Vagina (tissue), 2 donors: ENCODE measurements around the gene RBBP8NL. TPM values are rescaled to one million over a fixed set of nuclear protein-coding genes. Genes with fewer than 3 reads are reported as not detected.

ENCODE experiments used
- DNase-seq, 2 donors: peaks; one replicate each; pipeline ENCODE4 v3.0.0-alpha.2; 2017; ENCODE audit errors: extremely low spot score in 2 of 2
- H3K27ac ChIP-seq: fragments of 200-600 bp; sonication (generic); one replicate; pipeline ENCODE4 v1.5.1; 2019
- H3K27me3 ChIP-seq: fragments of 200-600 bp; sonication (generic); one replicate; pipeline ENCODE4 v1.5.1; 2019
- H3K36me3 ChIP-seq, 2 donors: fragments of 200-600 bp; sonication (generic); one replicate each; pipeline ENCODE4 v1.5.1; 2017 to 2019
- H3K4me1 ChIP-seq: fragments of 200-600 bp; sonication (generic); one replicate; pipeline ENCODE4 v1.5.1; 2019
- H3K4me3 ChIP-seq, 2 donors: fragments of 200-600 bp; sonication (generic); 1 replicate in 1 of 2; 2 replicates in 1 of 2; pipeline ENCODE4 v1.5.1; 2016 to 2019
- H3K9me3 ChIP-seq: fragments of 200-600 bp; sonication (generic); one replicate; pipeline ENCODE4 v1.5.1; 2019
- CTCF ChIP-seq, 3 experiments: fragments of 450-650 bp in 2 of 3; fragments of 200-600 bp in 1 of 3; sonication (generic) in 1 of 3; IDR thresholded peaks; one replicate each; pipeline ENCODE4 v1.5.1; 2017 to 2019; ENCODE audit warnings: antibody characterized with exemption in 3 of 3, mild to moderate bottlenecking in 2 of 3, moderate library complexity in 2 of 3
- POLR2A ChIP-seq, 2 donors: fragments of 450-650 bp; IDR thresholded peaks; one replicate each; pipeline ENCODE4 v1.6.1; 2017; ENCODE audit warnings: antibody characterized with exemption in 2 of 2, mild to moderate bottlenecking in 2 of 2, moderate library complexity in 2 of 2
- POLR2AphosphoS5 ChIP-seq, 2 donors: sonication (generic); formaldehyde crosslinking; IDR thresholded peaks; one replicate each; pipeline ENCODE4 v1.9.0; 2017; ENCODE audit warnings: antibody characterized with exemption in 2 of 2, mild to moderate bottlenecking in 2 of 2, low read depth in 1 of 2; ENCODE audit not compliant: insufficient read depth in 1 of 2
- intact Hi-C: fragments of 100-400 bp; cut with DNase I; formaldehyde crosslinking; loops from one replicate; pipeline ENCODE4 v1.15.1; 2023
- total RNA-seq: library from RNA; depleted of rRNA; stranded (reverse); fragments of >200 nt; gene quantifications from one replicate; pipeline ENCODE4 v1.2.3, GENCODE V29; 2016

Gene RBBP8NL
- total RNA-seq, 1 donor from 2014 or later = 1.7 TPM

GRCh38 chr20:62409086-62409853, 18.1 kb downstream of the RBBP8NL start:
- peaks cover 40% of the 10 kb centered on the region for H3K4me1 ChIP-seq
- no peak overlapping the region for H3K4me3 ChIP-seq
- H3K27ac ChIP-seq = no peak overlapping the region
- TF ChIP-seq CTCF (IDR thresholded peaks at IDR 0.05) = no peak
- no peak for TF ChIP-seq POLR2AphosphoS5 (IDR thresholded peaks at IDR 0.05; ENCODE audit: insufficient read depth in 1 of 2, low read depth in 1 of 2)
- TF ChIP-seq POLR2A (IDR thresholded peaks at IDR 0.05) = no peak
- no peaks in the 10 kb centered on the region for H3K27me3 ChIP-seq
- H3K9me3 ChIP-seq = no peaks in the 10 kb centered on the region
- intact Hi-C loops = no loop called here
- no peak for DNase-seq
- H3K36me3 ChIP-seq = no peaks in the 10 kb centered on the region

GRCh38 chr20:62408640-62409039, 18.7 kb downstream of the RBBP8NL start:
- Histone ChIP-seq H3K4me3 (no peak overlapping the region), H3K27me3 (no peaks in the 10 kb centered on the region), H3K4me1 (peaks cover 40% of the 10 kb centered on the region), H3K27ac (no peak overlapping the region), H3K9me3 (no peaks in the 10 kb centered on the region), H3K36me3 (no peaks in the 10 kb centered on the region)
- DNase-seq = no peak
- TF ChIP-seq CTCF (IDR thresholded peaks at IDR 0.05) (no peak), POLR2A (IDR thresholded peaks at IDR 0.05) (no peak), POLR2AphosphoS5 (IDR thresholded peaks at IDR 0.05; ENCODE audit: insufficient read depth in 1 of 2, low read depth in 1 of 2) (no peak)
- intact Hi-C loops = no loop called here

GRCh38 chr20:62408055-62408454, 19.3 kb downstream of the RBBP8NL start:
- Histone ChIP-seq H3K9me3 (no peaks in the 10 kb centered on the region), H3K4me1 (peaks cover 40% of the 10 kb centered on the region), H3K27ac (no peak overlapping the region), H3K27me3 (no peaks in the 10 kb centered on the region), H3K4me3 (no peak overlapping the region), H3K36me3 (no peaks in the 10 kb centered on the region)
- intact Hi-C loops = no loop called here
- DNase-seq = no peak
- TF ChIP-seq CTCF (IDR thresholded peaks at IDR 0.05) (no peak), POLR2AphosphoS5 (IDR thresholded peaks at IDR 0.05; ENCODE audit: insufficient read depth in 1 of 2, low read depth in 1 of 2) (no peak), POLR2A (IDR thresholded peaks at IDR 0.05) (no peak)

DNA sequence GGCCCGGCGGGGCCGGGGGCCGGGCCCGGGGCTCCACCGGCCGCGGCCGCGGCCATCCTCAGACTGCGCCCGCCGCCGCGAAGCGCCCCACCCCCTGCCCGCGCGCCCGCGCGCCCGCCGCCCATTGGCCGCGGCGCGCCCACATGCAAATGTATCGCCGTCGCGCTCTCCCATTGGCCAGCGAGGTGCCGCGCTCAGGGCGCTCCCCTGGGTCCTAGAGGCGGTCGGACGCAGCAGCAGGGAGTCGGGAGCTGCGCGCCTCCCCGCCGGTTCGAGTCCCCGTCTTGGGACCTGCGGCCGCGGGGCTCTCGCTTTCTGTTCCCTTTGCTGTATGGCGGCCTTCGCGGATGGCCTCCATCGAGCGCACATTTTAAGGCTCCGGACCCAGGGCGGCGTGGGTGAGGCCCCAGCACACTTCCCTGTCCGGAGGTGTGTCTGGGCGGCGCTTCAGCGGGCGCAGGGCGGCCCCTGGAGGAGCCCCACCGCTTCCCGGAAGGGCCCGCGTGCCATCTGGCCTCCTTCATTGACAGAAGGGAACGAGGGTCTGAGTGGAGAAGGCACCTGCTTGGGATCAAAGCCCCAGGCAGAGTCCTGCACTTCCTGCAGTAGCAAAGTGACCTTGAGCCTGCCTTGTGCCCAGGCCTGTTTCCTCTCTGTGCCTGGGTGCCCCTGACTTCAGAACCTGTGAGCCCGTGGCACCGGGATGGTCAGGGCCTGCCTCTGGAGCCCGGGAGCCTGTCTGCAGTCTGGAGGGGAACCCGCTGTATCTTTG, 19.9 kb downstream of the RBBP8NL start, which contains the start of gene CABLES2:
CABLES2 (minus strand) TSS at position 65 of the 772 bp plus-strand sequence; CDS start at position 56, 9 bp downstream.
- Histone ChIP-seq H3K27me3 (no peaks in the 10 kb centered on the region), H3K36me3 (no peaks in the 10 kb centered on the region), H3K4me3 (peak within 1 kb of the TSS; percentile 55 to 89), H3K4me1 (peaks cover 40% of the 10 kb centered on the region), H3K27ac (peak within 1 kb of the TSS; percentile 74), H3K9me3 (no peaks in the 10 kb centered on the region)
- TF ChIP-seq POLR2A (IDR thresholded peaks at IDR 0.05) (peak in 1 of 2 donors; percentile 6), CTCF (IDR thresholded peaks at IDR 0.05) (peak in 1 of 3 experiments; percentile 25), POLR2AphosphoS5 (IDR thresholded peaks at IDR 0.05; ENCODE audit: insufficient read depth in 1 of 2, low read depth in 1 of 2) (peak; percentile 35 to 52)
- peak in 1 of 2 donors; percentile 93 for DNase-seq
- intact Hi-C loops = no loop called here
